ENCODE measurements around the gene MKNK1. TPM values are rescaled to one million over a fixed set of nuclear protein-coding genes. Genes with fewer than 3 reads are reported as not detected.
"Not testable (repeated sequence)": the region's sequence is repeated elsewhere in the genome, so short reads cannot be mapped to it uniquely, and the experiment has no call there.

The MKNK1 gene
- total RNA-seq = 115 TPM in 2 replicates

GRCh38 chr1:46603858-46604549, at the start of gene MKNK1:
Gene MKNK1, minus strand, starts transcription at chr1:46604268. Its CDS starts 20,941 bp downstream, at chr1:46583327.
- intact Hi-C loops (cut with micrococcal nuclease) = loop anchor here (1.0 to 10.0 kb wide), 12 partner anchors 12 to 1868 kb away; partner anchors contain the start of genes ATPAF1, EFCAB14, GPBP1L1 and LRRC41

GRCh38 chr1:46653405-46653958, 49.4 kb upstream of the MKNK1 start:
- intact Hi-C loops (cut with micrococcal nuclease) = no loop called here

- intact Hi-C loops (cut with micrococcal nuclease) = no loop called here
These were observed 48.4 kb upstream of the MKNK1 start for GRCh38 chr1:46652321-46653100.

- intact Hi-C loops (cut with micrococcal nuclease) = not testable (repeated sequence)
These were observed 47.1 kb upstream of the MKNK1 start for GRCh38 chr1:46651152-46651551.

- intact Hi-C loops (cut with micrococcal nuclease) = no loop called here
These were observed 46.4 kb upstream of the MKNK1 start for GRCh38 chr1:46650491-46650890.

GRCh38 chr1:46649764-46650163, 45.7 kb upstream of the MKNK1 start:
- intact Hi-C loops (cut with micrococcal nuclease) = no loop called here

GRCh38 chr1:46647611-46648010, 43.5 kb upstream of the MKNK1 start:
- intact Hi-C loops (cut with micrococcal nuclease) = no loop called here

- intact Hi-C loops (cut with micrococcal nuclease) = no loop called here
These were observed 42.8 kb upstream of the MKNK1 start for GRCh38 chr1:46646844-46647243.

- intact Hi-C loops (cut with micrococcal nuclease) = no loop called here
These were observed 42.3 kb upstream of the MKNK1 start for GRCh38 chr1:46646331-46646730.

- intact Hi-C loops (cut with micrococcal nuclease) = no loop called here
These were observed 41.7 kb upstream of the MKNK1 start for GRCh38 chr1:46645815-46646214.

- intact Hi-C loops (cut with micrococcal nuclease) = no loop called here
These were observed 39.3 kb upstream of the MKNK1 start for GRCh38 chr1:46643368-46643775.

GRCh38 chr1:46642115-46642680, 38.1 kb upstream of the MKNK1 start:
- intact Hi-C loops (cut with micrococcal nuclease) = no loop called here

GRCh38 chr1:46639547-46639946, 35.5 kb upstream of the MKNK1 start:
- intact Hi-C loops (cut with micrococcal nuclease) = no loop called here

- intact Hi-C loops (cut with micrococcal nuclease) = no loop called here
These were observed 34.9 kb upstream of the MKNK1 start for GRCh38 chr1:46638921-46639320.

- intact Hi-C loops (cut with micrococcal nuclease) = no loop called here
These were observed 33.5 kb upstream of the MKNK1 start for GRCh38 chr1:46637444-46638083.

- intact Hi-C loops (cut with micrococcal nuclease) = no loop called here
These were observed 31.1 kb upstream of the MKNK1 start for GRCh38 chr1:46635205-46635604.

GRCh38 chr1:46630719-46631118, 26.7 kb upstream of the MKNK1 start:
- intact Hi-C loops (cut with micrococcal nuclease) = no loop called here

- intact Hi-C loops (cut with micrococcal nuclease) = no loop called here
These were observed 19.9 kb upstream of the MKNK1 start for GRCh38 chr1:46623743-46624644.

- intact Hi-C loops (cut with micrococcal nuclease) = loop anchor here (1.0 kb wide), 1 partner anchor 103 kb away; no protein-coding TSS in a partner anchor
These were observed 18.3 kb upstream of the MKNK1 start for GRCh38 chr1:46622344-46622743.

- intact Hi-C loops (cut with micrococcal nuclease) = loop anchor here (1.0 kb wide), 1 partner anchor 103 kb away; no protein-coding TSS in a partner anchor
These were observed 17.9 kb upstream of the MKNK1 start for GRCh38 chr1:46621930-46622329.
